Measurements from ENCODE around the gene APOBEC3A. TPM values are rescaled to one million over a fixed set of nuclear protein-coding genes. Genes with fewer than 3 reads are reported as not detected.
A peak's percentile ranks its signal among the peaks of the same experiment; 100 is the strongest.
"Not testable (repeated sequence)": the region's sequence is repeated elsewhere in the genome, so short reads cannot be mapped to it uniquely, and the experiment has no call there.

APOBEC3A gene
- total RNA-seq, 2 experiments from 2014 or later, result not detected

- POLR2A ChIA-PET, result no interaction called here
- CTCF ChIA-PET, result interaction anchor here (1.0 kb wide), 2 partner anchors 29 to 36 kb away, joined by 3 read pairs; no protein-coding TSS in a partner anchor
These were observed 12.8 kb upstream of the APOBEC3A start for GRCh38 chr22:38944653-38945052.

GRCh38 chr22:38945706-38946338 is 11.6 kb upstream of the APOBEC3A start:
- CTCF ChIA-PET; H3K27ac Mint-ChIP-seq; H3K36me3 Mint-ChIP-seq (ENCODE audit: low read depth); H3K9me3 Mint-ChIP-seq (ENCODE audit: insufficient read depth); POLR2A ChIA-PET; ATAC-seq; DNase-seq; H3K4me3 Mint-ChIP-seq: not testable (repeated sequence)
- Mint-ChIP-seq H3K4me1 (ENCODE audit: low read depth) (peaks cover 34% of the 10 kb centered on the region), H3K27me3 (ENCODE audit: low read depth) (peaks cover 25% of the 10 kb centered on the region)

More at GRCh38 chr22:38944653-38945052, 12.8 kb upstream of the APOBEC3A start:
- Mint-ChIP-seq H3K9me3 (ENCODE audit: insufficient read depth) (no peaks in the 10 kb centered on the region), H3K27ac (no peak overlapping the region), H3K36me3 (ENCODE audit: low read depth) (no peaks in the 10 kb centered on the region), H3K4me3 (no peak overlapping the region), H3K27me3 (ENCODE audit: low read depth) (peaks cover 27% of the 10 kb centered on the region), H3K4me1 (ENCODE audit: low read depth) (peaks cover 34% of the 10 kb centered on the region)
- ATAC-seq (no peak), DNase-seq (no peak)

- H3K4me3 Mint-ChIP-seq, result no peak overlapping the region
- H3K36me3 Mint-ChIP-seq (ENCODE audit: low read depth), result no peaks in the 10 kb centered on the region
- DNase-seq (no peak), ATAC-seq (no peak)
- H3K27ac Mint-ChIP-seq, result no peak overlapping the region
- ChIA-PET CTCF (interaction anchor here (1.0 kb wide), 1 partner anchor 77 kb away, joined by 3 read pairs; no protein-coding TSS in a partner anchor), POLR2A (no interaction called here)
- peaks cover 25% of the 10 kb centered on the region for H3K27me3 Mint-ChIP-seq (ENCODE audit: low read depth)
- no peaks in the 10 kb centered on the region for H3K9me3 Mint-ChIP-seq (ENCODE audit: insufficient read depth)
- peaks cover 25% of the 10 kb centered on the region for H3K4me1 Mint-ChIP-seq (ENCODE audit: low read depth)
These were observed 10.6 kb upstream of the APOBEC3A start for GRCh38 chr22:38946771-38947170.

- ATAC-seq (no peak), DNase-seq (no peak)
- ChIA-PET CTCF (interaction anchor here (1.0 kb wide), 2 partner anchors 24 to 78 kb away, joined by 3 read pairs; no protein-coding TSS in a partner anchor), POLR2A (no interaction called here)
- H3K27ac Mint-ChIP-seq, result no peak overlapping the region
- H3K9me3 Mint-ChIP-seq (ENCODE audit: insufficient read depth), result no peaks in the 10 kb centered on the region
- no peaks in the 10 kb centered on the region for H3K36me3 Mint-ChIP-seq (ENCODE audit: low read depth)
- H3K4me1 Mint-ChIP-seq (ENCODE audit: low read depth), result peaks cover 22% of the 10 kb centered on the region
- no peak overlapping the region for H3K4me3 Mint-ChIP-seq
- H3K27me3 Mint-ChIP-seq (ENCODE audit: low read depth), result peaks cover 25% of the 10 kb centered on the region
These were observed 9.9 kb upstream of the APOBEC3A start for GRCh38 chr22:38947321-38948140.

- Mint-ChIP-seq H3K36me3 (ENCODE audit: low read depth) (no peaks in the 10 kb centered on the region), H3K4me1 (ENCODE audit: low read depth) (peaks cover 19% of the 10 kb centered on the region), H3K27me3 (ENCODE audit: low read depth) (peaks cover 21% of the 10 kb centered on the region), H3K9me3 (ENCODE audit: insufficient read depth) (no peaks in the 10 kb centered on the region), H3K27ac (no peak overlapping the region), H3K4me3 (no peak overlapping the region)
- ATAC-seq, result no peak
- ChIA-PET POLR2A (no interaction called here), CTCF (interaction anchor here (1.0 kb wide), 1 partner anchor 23 kb away, joined by 3 read pairs; no protein-coding TSS in a partner anchor)
- DNase-seq, result no peak
These were observed 9.0 kb upstream of the APOBEC3A start for GRCh38 chr22:38948181-38948940.

- Mint-ChIP-seq H3K9me3 (ENCODE audit: insufficient read depth) (no peaks in the 10 kb centered on the region), H3K4me3 (no peak overlapping the region), H3K27ac (no peak overlapping the region), H3K36me3 (ENCODE audit: low read depth) (no peaks in the 10 kb centered on the region), H3K27me3 (ENCODE audit: low read depth) (peaks cover 15% of the 10 kb centered on the region), H3K4me1 (ENCODE audit: low read depth) (peaks cover 25% of the 10 kb centered on the region)
- ATAC-seq, result no peak
- CTCF ChIA-PET, result interaction anchor here (0.7 kb wide), 1 partner anchor 80 kb away, joined by 3 read pairs; no protein-coding TSS in a partner anchor
- POLR2A ChIA-PET, result no interaction called here
- DNase-seq, result no peak
These were observed 7.5 kb upstream of the APOBEC3A start for GRCh38 chr22:38949889-38950405.

- DNase-seq, result no peak
- Mint-ChIP-seq H3K27ac (no peak overlapping the region), H3K36me3 (ENCODE audit: low read depth) (no peaks in the 10 kb centered on the region), H3K9me3 (ENCODE audit: insufficient read depth) (no peaks in the 10 kb centered on the region), H3K4me1 (ENCODE audit: low read depth) (peaks cover 32% of the 10 kb centered on the region), H3K4me3 (no peak overlapping the region), H3K27me3 (ENCODE audit: low read depth) (peaks cover 12% of the 10 kb centered on the region)
- no peak for ATAC-seq
- CTCF ChIA-PET, result interaction anchor here (1.9 kb wide), 1 partner anchor 53 kb away, joined by 8 read pairs; no protein-coding TSS in a partner anchor
- POLR2A ChIA-PET, result no interaction called here
These were observed 6.7 kb upstream of the APOBEC3A start for GRCh38 chr22:38950527-38951295.

- ChIA-PET POLR2A (interaction anchor here (0.8 kb wide), 1 partner anchor 21 kb away, joined by 3 read pairs; no protein-coding TSS in a partner anchor), CTCF (interaction anchor here (1.0 to 6.2 kb wide), 4 partner anchors 9 to 82 kb away, joined by 3 to 28 read pairs (median 6); no protein-coding TSS in a partner anchor)
- H3K27ac Mint-ChIP-seq, result no peak overlapping the region
- no peak for DNase-seq
- H3K4me3 Mint-ChIP-seq, result no peak overlapping the region
- H3K4me1 Mint-ChIP-seq (ENCODE audit: low read depth), result peaks cover 34% of the 10 kb centered on the region
- H3K27me3 Mint-ChIP-seq (ENCODE audit: low read depth), result peaks cover 3% of the 10 kb centered on the region
- no peak for ATAC-seq
- H3K36me3 Mint-ChIP-seq (ENCODE audit: low read depth), result no peaks in the 10 kb centered on the region
- H3K9me3 Mint-ChIP-seq (ENCODE audit: insufficient read depth), result no peaks in the 10 kb centered on the region
These were observed 5.7 kb upstream of the APOBEC3A start for GRCh38 chr22:38951734-38952133.

GRCh38 chr22:38952281-38952993 is 5.0 kb upstream of the APOBEC3A start:
- CTCF ChIA-PET, result interaction anchor here (1.0 to 6.2 kb wide), 4 partner anchors 10 to 82 kb away, joined by 3 to 28 read pairs (median 6); no protein-coding TSS in a partner anchor
- H3K27me3 Mint-ChIP-seq (ENCODE audit: low read depth), result no peaks in the 10 kb centered on the region

GRCh38 chr22:38953091-38953490 is 4.3 kb upstream of the APOBEC3A start:
- POLR2A ChIA-PET, result no interaction called here
- no peak overlapping the region for H3K27ac Mint-ChIP-seq
- H3K4me3 Mint-ChIP-seq, result no peak overlapping the region
- CTCF ChIA-PET, result interaction anchor here (1.1 to 6.2 kb wide), 4 partner anchors 10 to 83 kb away, joined by 5 to 28 read pairs (median 7); no protein-coding TSS in a partner anchor
- no peaks in the 10 kb centered on the region for H3K36me3 Mint-ChIP-seq (ENCODE audit: low read depth)
- H3K9me3 Mint-ChIP-seq (ENCODE audit: insufficient read depth), result no peaks in the 10 kb centered on the region
- ATAC-seq (no peak), DNase-seq (no peak)
- H3K4me1 Mint-ChIP-seq (ENCODE audit: low read depth), result peaks cover 37% of the 10 kb centered on the region
- no peaks in the 10 kb centered on the region for H3K27me3 Mint-ChIP-seq (ENCODE audit: low read depth)

More at GRCh38 chr22:38952281-38952993, 5.0 kb upstream of the APOBEC3A start:
- Mint-ChIP-seq H3K4me1 (ENCODE audit: low read depth) (peaks cover 37% of the 10 kb centered on the region), H3K9me3 (ENCODE audit: insufficient read depth) (no peaks in the 10 kb centered on the region), H3K4me3 (no peak overlapping the region), H3K27ac (peak overlapping the region; percentile 32), H3K36me3 (ENCODE audit: low read depth) (no peaks in the 10 kb centered on the region)
- no peak for DNase-seq
- POLR2A ChIA-PET, result interaction anchor here (0.8 kb wide), 1 partner anchor 21 kb away, joined by 3 read pairs; no protein-coding TSS in a partner anchor
- ATAC-seq, result no peak
